Ovary (tissue), 9 donors: ENCODE measurements around the gene TMSB10. TPM values are rescaled to one million over a fixed set of nuclear protein-coding genes. Genes with fewer than 3 reads are reported as not detected.

Experiments
- DNase-seq, 5 donors: peaks; one replicate each; pipeline ENCODE4 v3.0.0-alpha.2; 2019 to 2020
- H3K27ac ChIP-seq, 2 donors: fragments of 200-600 bp; one replicate each; pipeline versions ENCODE4 v1.5.1 to v1.8.0; 2019 to 2022
- H3K27me3 ChIP-seq: fragments of 200-600 bp; one replicate; pipeline ENCODE4 v1.8.0; 2022
- H3K36me3 ChIP-seq: fragments of 200-600 bp; sonication (generic); one replicate; pipeline ENCODE4 v1.5.1; 2019
- H3K4me1 ChIP-seq: one replicate; pipeline ENCODE4 v1.8.1; 2013; ENCODE audit warnings: mild to moderate bottlenecking, moderate library complexity; ENCODE audit not compliant: insufficient read depth
- H3K4me3 ChIP-seq: fragments of 200-600 bp; sonication (generic); one replicate; pipeline ENCODE4 v1.5.1; 2017
- H3K9me3 ChIP-seq, 2 donors: fragments of 200-600 bp in 1 of 2; sonication (generic) in 1 of 2; one replicate each; pipeline versions ENCODE4 v1.5.1 to v1.8.1; 2013 to 2019; ENCODE audit warnings: mild to moderate bottlenecking in 1 of 2, moderate library complexity in 1 of 2
- EP300 ChIP-seq: sonication (generic); formaldehyde crosslinking; IDR thresholded peaks from one replicate; pipeline ENCODE4 v1.6.1; 2017; ENCODE audit warnings: antibody characterized with exemption
- POLR2A ChIP-seq: fragments of 450-650 bp; IDR thresholded peaks from one replicate; pipeline ENCODE4 v1.6.1; 2017; ENCODE audit warnings: antibody characterized with exemption, mild to moderate bottlenecking, moderate library complexity
- WGBS, 3 donors: extraction: QIAGEN DNeasy Blood & Tissue Kit in 1 of 3; methylation state at CpG; one replicate each; pipeline versions ENCODE4 v1.1.5 to v1.1.7; 2013 to 2017; 5-methylcytosine and 5-hydroxymethylcytosine counted together
- intact Hi-C, 4 donors: fragments of 100-400 bp; cut with DNase I; formaldehyde crosslinking; loops; one replicate each; pipeline versions ENCODE4 v1.11.0 to v1.15.1; 2022 to 2023
- polyA plus RNA-seq, 2 donors: library from polyadenylated mRNA; stranded (reverse); fragments of 200-250 nt in 1 of 2; fragments of 350-450 nt in 1 of 2; fragmentation: Illumina TruSeq in 1 of 2; extraction: RNeasy Lipid Tissue Mini Kit (QIAGEN cat#74804) in 1 of 2; gene quantifications; one replicate each; pipeline ENCODE4 v1.2.3, GENCODE V29; 2013 to 2014
- total RNA-seq, 7 donors: library from RNA; depleted of rRNA in 2 of 7; stranded (reverse); fragments of >200 nt in 2 of 7; fragmentation: NEBNext Ultra II Directional in 3 of 7; extraction: Animal tissue kit (Norgen Biotek cat#: 25700) in 3 of 7; gene quantifications; one replicate each; pipeline versions ENCODE4 v1.1.0 to v1.2.4, GENCODE V29; 2016 to 2023
- TF ChIP-seq, protein P1 (sequence below), 3 donors: fragments of 450-650 bp in 2 of 3; fragments of 200-600 bp in 1 of 3; IDR thresholded peaks; one replicate each; pipeline versions ENCODE4 v1.5.1 to v1.8.0; 2016 to 2022; ENCODE audit warnings: antibody characterized with exemption in 3 of 3, mild to moderate bottlenecking in 1 of 3
- donor health status: DM: no; HTN: no; CAD: no; lungs with moderate emphysema.
- donor health status: DM: no; HTN: no; CAD: no.
- donor health status: Bipolar disorder and iron deficiency.
- donor health status: DM: yes; HTN: yes; CAD: no.
- donor health status: DM: no; HTN: no; CAD: no.
- donor health status: DM: yes; HTN: yes; CAD: no.

Gene TMSB10
- total and polyA plus RNA-seq, 9 donors = 1,247 to 5,558 (median 2,639) TPM

DNA sequence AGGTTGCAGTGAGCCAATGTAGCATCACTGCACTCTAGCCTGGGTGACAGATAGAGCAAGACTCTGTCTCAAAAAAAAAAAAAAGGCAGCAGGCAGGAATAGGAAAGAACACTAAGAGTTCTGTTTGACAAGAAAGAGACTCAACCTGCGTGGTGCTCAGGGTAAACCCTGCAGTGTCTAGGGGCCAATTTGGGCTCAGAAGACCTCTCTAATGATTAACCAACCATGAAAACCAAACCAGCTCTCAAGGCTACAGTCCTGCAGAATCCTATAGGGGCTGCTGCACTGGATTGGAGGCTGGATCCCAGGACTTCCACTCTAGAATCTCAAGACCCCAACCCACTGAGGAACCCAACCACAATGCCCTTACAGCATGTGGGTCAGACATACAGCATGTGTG, 27.0 kb upstream of the TMSB10 start:
- TF ChIP-seq POLR2A = no peak
- TF ChIP-seq EP300 = no peak
- TF ChIP-seq, protein P1, sequence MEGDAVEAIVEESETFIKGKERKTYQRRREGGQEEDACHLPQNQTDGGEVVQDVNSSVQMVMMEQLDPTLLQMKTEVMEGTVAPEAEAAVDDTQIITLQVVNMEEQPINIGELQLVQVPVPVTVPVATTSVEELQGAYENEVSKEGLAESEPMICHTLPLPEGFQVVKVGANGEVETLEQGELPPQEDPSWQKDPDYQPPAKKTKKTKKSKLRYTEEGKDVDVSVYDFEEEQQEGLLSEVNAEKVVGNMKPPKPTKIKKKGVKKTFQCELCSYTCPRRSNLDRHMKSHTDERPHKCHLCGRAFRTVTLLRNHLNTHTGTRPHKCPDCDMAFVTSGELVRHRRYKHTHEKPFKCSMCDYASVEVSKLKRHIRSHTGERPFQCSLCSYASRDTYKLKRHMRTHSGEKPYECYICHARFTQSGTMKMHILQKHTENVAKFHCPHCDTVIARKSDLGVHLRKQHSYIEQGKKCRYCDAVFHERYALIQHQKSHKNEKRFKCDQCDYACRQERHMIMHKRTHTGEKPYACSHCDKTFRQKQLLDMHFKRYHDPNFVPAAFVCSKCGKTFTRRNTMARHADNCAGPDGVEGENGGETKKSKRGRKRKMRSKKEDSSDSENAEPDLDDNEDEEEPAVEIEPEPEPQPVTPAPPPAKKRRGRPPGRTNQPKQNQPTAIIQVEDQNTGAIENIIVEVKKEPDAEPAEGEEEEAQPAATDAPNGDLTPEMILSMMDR (IDR thresholded peaks at IDR 0.05) = no peak
- Histone ChIP-seq H3K27ac (no peak overlapping the region), H3K4me1 (peaks cover 2% of the 10 kb centered on the region), H3K27me3 (no peaks in the 10 kb centered on the region), H3K9me3 (no peaks in the 10 kb centered on the region), H3K4me3 (no peak overlapping the region), H3K36me3 (no peaks in the 10 kb centered on the region)
- no peak for DNase-seq
- intact Hi-C loops = loop anchor here in 1 of 4 donors (10.0 kb wide), 1 partner anchor 384 kb away; no protein-coding TSS in a partner anchor
- WGBS, 3 donors = 81 to 97% (median 96%) methylated on average over 1 of the region's 1 CpG

- Histone ChIP-seq H3K27me3 (no peaks in the 10 kb centered on the region), H3K9me3 (no peaks in the 10 kb centered on the region), H3K4me3 (peak overlapping the region; percentile 23), H3K27ac (no peak overlapping the region), H3K4me1 (peaks cover 5% of the 10 kb centered on the region), H3K36me3 (no peaks in the 10 kb centered on the region)
- intact Hi-C loops = loop anchor here in 1 of 4 donors (10.0 kb wide), 1 partner anchor 384 kb away; no protein-coding TSS in a partner anchor
- 49 to 59% (median 51%) methylated on average over 7 of the region's 7 CpGs for WGBS, 3 donors
- no peak for DNase-seq
- TF ChIP-seq POLR2A = no peak
- no peak for TF ChIP-seq EP300
- TF ChIP-seq, protein P1 (IDR thresholded peaks at IDR 0.05) = no peak
Measured at GRCh38 chr2:84878896-84879583, 26.4 kb upstream of the TMSB10 start.

GRCh38 chr2:84879584-84880394, 25.7 kb upstream of the TMSB10 start:
- DNase-seq = peak in 4 of 5 donors; percentile 35 to 64 (median 46)
- H3K36me3 ChIP-seq = no peaks in the 10 kb centered on the region
- H3K27ac ChIP-seq = no peak overlapping the region
- TF ChIP-seq EP300 = no peak
- TF ChIP-seq POLR2A = no peak
- TF ChIP-seq, protein P1 (IDR thresholded peaks at IDR 0.05) = no peak
- no peaks in the 10 kb centered on the region for H3K27me3 ChIP-seq
- 2 to 3% (median 2%) methylated on average over 45 of the region's 45 CpGs for WGBS, 3 donors
- peaks cover 9% of the 10 kb centered on the region for H3K4me1 ChIP-seq
- peak overlapping the region; percentile 39 for H3K4me3 ChIP-seq
- intact Hi-C loops = loop anchor here in 2 of 4 donors (2.0 to 10.0 kb wide), 4 partner anchors 27 to 385 kb away; no protein-coding TSS in a partner anchor
- H3K9me3 ChIP-seq = no peaks in the 10 kb centered on the region

DNA sequence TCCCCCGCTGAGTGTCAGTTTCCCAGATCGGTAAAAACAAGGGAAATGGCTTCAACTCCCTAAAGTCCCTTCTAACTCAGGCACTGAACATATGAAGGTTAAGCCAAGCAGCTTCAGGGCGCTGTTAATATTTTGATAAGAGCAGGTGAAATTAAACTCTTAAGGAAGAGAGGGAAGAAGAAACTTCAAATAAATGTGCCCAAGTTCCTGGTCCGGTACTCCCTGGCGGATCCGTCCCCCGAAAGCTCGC, 25.1 kb upstream of the TMSB10 start:
- Histone ChIP-seq H3K4me3 (peak overlapping the region; percentile 39), H3K9me3 (no peaks in the 10 kb centered on the region), H3K27me3 (no peaks in the 10 kb centered on the region), H3K36me3 (no peaks in the 10 kb centered on the region), H3K4me1 (peaks cover 12% of the 10 kb centered on the region), H3K27ac (peak overlapping the region in 1 of 2 donors; percentile 69)
- DNase-seq = no peak
- intact Hi-C loops = loop anchor here in 2 of 4 donors (2.0 to 10.0 kb wide), 3 partner anchors 26 to 76 kb away; no protein-coding TSS in a partner anchor
- WGBS, 3 donors = 0 to 1% (median 0%) methylated on average over 8 of the region's 8 CpGs
- TF ChIP-seq POLR2A (no peak), EP300 (no peak)
- TF ChIP-seq, protein P1 (IDR thresholded peaks at IDR 0.05) = no peak
